ENCODE measurements around the gene CD46. TPM values are rescaled to one million over a fixed set of nuclear protein-coding genes. Genes with fewer than 3 reads are reported as not detected.

Gene CD46
- total and polyA plus RNA-seq, 12 donors = 44.0 to 114 (median 94.6) TPM

- Histone ChIP-seq H3K27ac (peak overlapping the region in 7 of 10 donors; percentile 4 to 40 (median 20)), H3K9me3 (no peaks in the 10 kb centered on the region), H3K4me3 (no peak overlapping the region), H3K36me3 (peaks cover 0 to 80% (median 9%) of the 10 kb centered on the region in 9 donors), H3K4me1 (peaks cover 0 to 24% (median 7%) of the 10 kb centered on the region in 9 donors), H3K27me3 (no peaks in the 10 kb centered on the region)
- DNase-seq = peak; percentile 76 to 83
- ATAC-seq = peak; percentile 69 to 89 (median 78)
- 56 to 57% methylated on average over 7 of the region's 7 CpGs for WGBS, 2 donors
- TF ChIP-seq CTCF (IDR thresholded peaks at IDR 0.05) = peak; percentile 73 to 87 (median 80)
- intact Hi-C loops (cut with DNase I) = loop anchor here in 1 of 10 donors (5.0 kb wide), 1 partner anchor 45 kb away; the partner anchor contains the start of gene CD46
Measured at GRCh38 chr1:207797229-207797973, 45.5 kb downstream of the CD46 start.

GRCh38 chr1:207798847-207799246 is 47.0 kb downstream of the CD46 start:
- intact Hi-C loops (cut with DNase I) = loop anchor here in 1 of 10 donors (5.0 kb wide), 1 partner anchor 47 kb away; the partner anchor contains the start of gene CD46
- H3K27me3 ChIP-seq = no peaks in the 10 kb centered on the region
- DNase-seq (no peak), ATAC-seq (peak in 1 of 8 donors; percentile 12)
- H3K36me3 ChIP-seq = peaks cover 0 to 82% (median 14%) of the 10 kb centered on the region in 9 donors
- no peak overlapping the region for H3K4me3 ChIP-seq
- WGBS, 2 donors = 77 to 78% methylated on average over 6 of the region's 6 CpGs
- H3K4me1 ChIP-seq = peaks cover 7 to 30% (median 18%) of the 10 kb centered on the region in 9 donors
- H3K27ac ChIP-seq = peak overlapping the region in 4 of 10 donors; percentile 4 to 28 (median 16)
- TF ChIP-seq CTCF (IDR thresholded peaks at IDR 0.05) = no peak
- no peaks in the 10 kb centered on the region for H3K9me3 ChIP-seq

- Histone ChIP-seq H3K36me3 (peaks cover 5 to 82% (median 23%) of the 10 kb centered on the region in 9 donors), H3K4me1 (peaks cover 13 to 43% (median 30%) of the 10 kb centered on the region in 9 donors)
Measured at GRCh38 chr1:207799989-207800648, 48.3 kb downstream of the CD46 start.

More at GRCh38 chr1:207799989-207800648, 48.3 kb downstream of the CD46 start:
- WGBS, 2 donors = 87 to 91% methylated on average over 6 of the region's 6 CpGs
- Histone ChIP-seq H3K4me3 (no peak overlapping the region), H3K9me3 (no peaks in the 10 kb centered on the region), H3K27me3 (no peaks in the 10 kb centered on the region), H3K27ac (peak overlapping the region in 1 of 10 donors; percentile 11)
- TF ChIP-seq CTCF (IDR thresholded peaks at IDR 0.05) = no peak
- ATAC-seq (peak in 2 of 8 donors; percentile 9 to 16), DNase-seq (no peak)
- intact Hi-C loops (cut with DNase I) = loop anchor here in 1 of 10 donors (5.0 kb wide), 1 partner anchor 48 kb away; the partner anchor contains the start of gene CD46
